GM21717 (cell line): ENCODE data around the gene RFX1.
"Not testable (repeated sequence)": the region's sequence is repeated elsewhere in the genome, so short reads cannot be mapped to it uniquely, and the experiment has no call there.

ENCODE experiments used
- ATAC-seq: cut with Tn5 transposase; IDR thresholded peaks from one replicate; pipeline ENCODE4 v1.9.1; 2021; ENCODE audit warnings: mild to moderate bottlenecking, moderate library complexity; ENCODE audit not compliant: unreplicated experiment

The RFX1 gene

GRCh38 chr19:13979686-13980085 lies 26.4 kb downstream of the RFX1 start:
- no peak for ATAC-seq

DNA sequence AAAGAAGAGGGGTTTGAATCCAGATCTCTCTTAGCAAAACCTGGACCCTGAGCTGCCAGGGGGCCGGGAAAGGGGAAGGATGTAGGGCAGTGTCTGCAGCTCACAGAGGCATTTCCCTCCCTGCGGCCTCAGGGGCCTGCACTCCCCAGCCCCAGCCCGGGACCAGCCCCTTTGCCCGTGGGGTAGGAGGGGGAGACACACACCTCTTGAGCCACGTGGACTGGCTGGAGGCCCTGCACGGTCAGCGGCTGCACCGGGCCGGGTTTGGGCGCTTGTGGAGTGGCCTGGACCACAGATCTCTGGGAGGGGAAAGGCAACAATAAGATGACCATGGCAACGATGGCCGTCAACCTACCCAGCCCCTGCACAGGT lies 26.9 kb downstream of the RFX1 start:
- ATAC-seq, result no peak

DNA sequence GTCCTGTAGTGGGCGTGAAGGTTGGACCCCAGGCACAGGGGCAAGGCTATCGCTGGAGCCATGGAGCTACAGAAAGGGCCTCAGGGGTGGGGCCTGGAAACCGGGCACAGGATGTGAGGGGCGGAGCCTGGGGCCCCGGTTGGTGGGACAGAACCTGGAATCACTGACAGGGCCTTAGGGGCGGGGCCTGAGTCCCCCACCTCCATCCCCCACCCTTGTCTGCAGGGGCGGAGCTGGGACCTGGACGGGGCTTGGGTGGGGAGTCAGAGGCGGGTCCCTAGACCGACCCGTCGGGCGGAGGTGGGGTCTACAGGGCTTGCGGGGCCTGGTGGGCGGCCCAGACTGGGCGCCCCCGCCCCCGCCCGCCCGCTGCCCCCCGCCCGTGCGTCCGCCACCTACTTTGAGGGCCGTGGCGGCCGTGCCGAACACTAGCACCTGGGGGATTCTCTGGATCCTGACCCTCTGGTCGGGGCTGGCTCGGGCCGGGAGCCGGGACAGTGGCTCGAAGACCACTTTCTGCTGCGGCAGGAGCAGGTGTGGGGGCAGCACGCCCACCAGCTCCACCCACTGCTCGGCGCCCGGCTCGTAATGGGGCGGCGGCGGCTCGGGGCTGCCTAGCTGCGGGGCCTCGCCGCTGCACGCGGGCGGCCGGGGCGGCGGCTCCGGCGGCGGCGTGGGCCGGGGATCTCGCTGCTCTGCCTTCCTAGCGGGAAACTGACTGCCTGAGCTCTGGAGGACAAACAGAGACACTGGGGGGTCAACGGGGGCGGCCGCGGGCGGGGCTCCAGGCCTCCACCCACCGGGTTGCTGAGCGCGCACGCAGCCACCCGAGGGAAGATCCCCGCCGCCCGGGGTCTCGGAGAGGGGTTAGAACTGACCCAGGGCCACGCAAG lies 27.5 kb downstream of the RFX1 start:
- no peak for ATAC-seq

DNA sequence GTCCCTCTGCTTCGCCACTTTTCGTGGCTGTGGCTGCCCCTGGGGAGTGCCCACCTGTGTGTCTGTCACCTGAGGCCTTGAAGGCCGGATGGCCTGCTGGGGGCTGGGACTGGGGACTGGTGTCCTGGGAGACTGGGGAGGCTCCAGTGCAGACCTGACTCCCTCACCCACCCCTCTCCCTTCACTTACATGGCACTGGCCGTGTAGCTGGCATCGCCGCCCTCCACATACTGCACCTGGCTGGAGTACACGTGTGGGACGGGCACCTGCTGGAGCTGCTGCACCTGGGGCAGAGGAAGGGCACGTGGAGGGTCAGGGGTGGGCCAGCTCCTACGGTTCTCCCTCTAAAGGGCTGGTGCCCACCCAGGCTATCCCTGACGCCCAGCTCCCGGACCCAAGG lies 28.3 kb downstream of the RFX1 start:
- no peak for ATAC-seq

DNA sequence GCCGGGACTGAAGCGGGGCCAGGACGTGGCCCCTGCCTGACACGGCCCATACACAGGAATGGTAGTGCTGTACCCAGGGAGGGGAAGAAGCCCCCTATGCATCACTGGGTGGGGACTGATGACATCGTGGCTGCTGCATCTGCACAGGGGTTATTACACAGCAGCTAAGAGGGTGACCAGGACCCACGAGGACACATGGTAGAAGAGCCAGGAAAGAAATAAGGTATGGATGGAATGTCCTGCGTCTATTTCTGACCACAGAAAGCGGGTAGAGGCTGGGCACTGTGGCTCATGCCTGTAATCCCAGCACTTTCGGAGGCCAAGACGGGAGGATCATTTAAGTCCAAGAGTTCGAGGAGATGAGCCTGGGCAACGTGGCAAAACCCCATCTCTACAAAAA lies 29.7 kb downstream of the RFX1 start:
- ATAC-seq, result no peak

DNA sequence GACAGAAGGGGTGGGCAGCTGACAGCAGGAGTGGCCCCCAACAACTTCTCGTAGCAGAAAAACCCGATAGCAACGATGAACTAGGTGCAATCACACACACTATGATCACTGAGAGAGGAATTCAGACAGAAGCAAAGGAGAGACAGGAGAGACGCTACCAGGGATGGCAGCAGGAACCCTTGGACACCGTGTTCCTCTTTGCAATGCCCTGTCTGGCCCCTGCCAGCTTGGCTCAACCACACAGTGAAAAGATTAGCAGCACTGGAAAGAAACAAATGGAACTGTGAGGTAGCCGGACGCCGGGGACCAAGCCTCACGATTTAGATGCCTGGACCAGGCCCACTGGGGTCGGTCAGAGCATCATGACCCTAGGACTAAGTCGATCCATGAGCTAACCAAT lies 30.2 kb downstream of the RFX1 start:
- ATAC-seq, result no peak

- ATAC-seq, result no peak
Observed at GRCh38 chr19:13974073-13974472, 32.0 kb downstream of the RFX1 start.

- ATAC-seq, result not testable (repeated sequence)
Observed at GRCh38 chr19:13973479-13973878, 32.6 kb downstream of the RFX1 start.

- no peak for ATAC-seq
Observed at GRCh38 chr19:13972368-13973155, 33.6 kb downstream of the RFX1 start.

DNA sequence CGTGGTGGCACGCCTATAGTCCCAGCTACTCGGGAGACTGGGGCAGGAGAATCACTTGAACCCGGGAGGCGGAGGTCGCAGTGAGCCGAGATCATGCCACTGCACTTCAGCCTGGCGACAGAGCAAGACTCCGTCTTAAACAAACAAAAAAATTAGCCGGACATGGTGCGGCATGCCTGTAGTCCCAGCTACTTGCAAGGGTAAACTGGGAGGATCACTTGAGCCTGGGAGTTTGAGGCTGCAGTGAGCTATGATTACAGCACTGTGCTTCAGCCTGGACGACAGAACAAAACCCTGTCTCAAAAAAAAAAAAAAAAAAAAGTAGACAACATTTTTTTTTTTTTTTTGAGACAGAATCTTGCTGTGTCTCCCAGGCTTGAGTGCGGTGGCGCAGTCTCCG lies 34.3 kb downstream of the RFX1 start:
- not testable (repeated sequence) for ATAC-seq

- ATAC-seq, result no peak
Observed at GRCh38 chr19:13969897-13970296, 36.2 kb downstream of the RFX1 start.

GRCh38 chr19:13968999-13969398 lies 37.1 kb downstream of the RFX1 start:
- ATAC-seq, result no peak

- no peak for ATAC-seq
Observed at GRCh38 chr19:13968383-13968935, 37.7 kb downstream of the RFX1 start.

DNA sequence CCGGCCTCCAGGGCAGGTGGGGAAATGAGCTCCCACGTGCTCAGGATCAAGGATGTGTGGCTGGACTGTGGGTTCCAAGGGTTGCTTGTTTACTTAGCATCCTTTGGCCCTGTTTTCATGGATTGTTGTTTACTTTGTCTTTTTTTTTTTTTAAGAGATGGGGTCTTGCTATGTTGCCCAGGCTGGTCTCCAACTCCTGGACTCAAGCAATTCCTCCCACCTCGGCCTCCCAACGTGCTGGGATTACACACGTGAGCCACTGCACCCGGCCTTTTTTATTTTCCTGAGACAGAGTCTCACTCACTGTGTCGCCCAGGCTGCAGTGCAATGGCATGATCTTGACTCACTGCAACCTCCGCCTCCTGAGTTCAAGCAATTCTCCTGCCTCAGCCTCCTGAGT lies 38.9 kb downstream of the RFX1 start:
- ATAC-seq, result not testable (repeated sequence)

DNA sequence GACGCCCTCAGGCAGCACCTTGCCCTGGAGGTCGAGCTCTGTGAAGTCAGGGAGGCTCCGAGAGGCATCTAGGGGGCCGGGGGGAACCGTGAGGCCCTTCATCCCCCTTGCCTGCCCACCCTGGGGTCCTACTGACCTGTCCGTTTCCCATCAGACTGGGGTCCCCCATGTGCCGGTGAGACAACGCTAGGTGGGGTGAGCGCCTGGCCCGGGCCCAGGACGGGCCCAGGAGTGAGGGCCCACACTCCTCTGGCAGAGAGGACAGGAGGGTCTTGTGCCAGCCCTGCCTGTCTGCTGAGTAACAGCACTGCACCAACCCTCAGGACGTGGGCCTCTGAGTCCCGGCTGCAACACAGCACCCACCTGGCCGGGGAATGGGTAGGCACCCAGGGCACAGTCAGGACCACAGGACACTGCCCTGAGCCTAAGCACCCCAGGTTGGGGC lies 39.4 kb downstream of the RFX1 start:
- no peak for ATAC-seq

DNA sequence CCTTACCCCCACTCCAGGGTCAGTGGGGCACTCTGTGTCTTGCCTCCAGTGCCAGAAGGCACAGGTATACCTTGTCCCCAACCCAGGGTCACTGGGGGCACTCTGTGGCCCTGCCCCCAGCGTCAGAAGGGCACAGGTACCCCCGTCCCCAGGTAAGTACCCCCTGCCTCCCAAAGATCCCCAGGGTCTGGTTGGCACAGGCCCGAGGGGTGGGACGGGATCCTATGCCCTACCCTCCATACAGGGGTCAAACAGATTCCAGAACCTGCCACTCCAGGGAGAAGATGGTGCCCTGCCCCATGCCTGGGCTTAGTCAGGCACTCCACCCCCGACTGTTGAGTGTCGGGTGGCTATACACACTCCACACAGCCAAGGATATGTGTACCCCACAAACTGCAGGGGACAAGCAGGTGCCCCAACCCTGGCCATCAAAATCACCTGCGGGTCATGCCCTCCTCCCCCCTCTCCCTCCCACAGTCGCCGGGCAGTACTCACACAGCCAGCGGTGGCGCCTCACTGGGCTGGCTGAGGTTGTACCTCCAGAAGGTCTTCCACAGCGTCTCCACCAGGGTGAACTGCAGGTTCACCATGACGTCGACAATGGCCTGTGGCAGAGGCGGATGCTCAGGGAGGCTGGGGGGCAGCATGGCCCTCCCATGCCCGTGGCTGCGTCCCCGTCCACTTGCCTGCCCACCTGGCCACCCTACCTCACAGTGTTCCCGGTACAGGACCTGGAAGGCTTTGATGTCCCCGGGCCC lies 40.0 kb downstream of the RFX1 start:
- no peak for ATAC-seq

DNA sequence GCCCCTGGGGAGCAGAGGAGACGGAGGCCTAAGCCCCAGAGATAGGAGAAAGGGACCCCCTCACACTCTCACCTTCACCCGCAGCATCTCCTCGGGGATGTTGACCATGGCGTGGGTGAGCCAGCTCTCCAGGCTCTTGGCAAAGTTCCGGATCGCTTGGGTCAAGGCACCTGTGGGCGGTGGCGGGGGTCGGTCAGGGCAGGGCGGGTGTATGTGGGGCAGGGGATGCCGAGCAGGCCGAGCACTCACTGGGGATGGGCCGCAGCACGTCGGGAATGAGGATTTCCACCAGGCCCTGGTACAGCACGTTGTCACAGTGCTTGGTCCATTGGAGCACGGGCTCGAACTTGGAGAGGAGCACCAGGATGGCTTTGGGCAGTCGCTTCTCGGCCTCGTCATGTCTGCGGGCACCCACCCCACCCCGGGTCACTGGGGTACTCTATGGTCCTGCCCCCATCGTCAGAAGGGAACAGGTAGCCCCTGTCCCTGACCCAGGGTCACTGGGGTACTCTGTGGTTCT lies 40.7 kb downstream of the RFX1 start:
- no peak for ATAC-seq

GRCh38 chr19:13964776-13965175 lies 41.3 kb downstream of the RFX1 start:
- no peak for ATAC-seq

GRCh38 chr19:13963603-13964105 lies 42.5 kb downstream of the RFX1 start:
- ATAC-seq, result no peak
